LNCAP (cell line): ENCODE results near the gene ACTMAP.

Source experiments
- CTCF ChIP-seq: fragments of 450-650 bp; IDR thresholded peaks from 2 replicates; pipeline ENCODE4 v1.5.1; 2017; ENCODE audit warnings: mild to moderate bottlenecking

Gene ACTMAP

DNA sequence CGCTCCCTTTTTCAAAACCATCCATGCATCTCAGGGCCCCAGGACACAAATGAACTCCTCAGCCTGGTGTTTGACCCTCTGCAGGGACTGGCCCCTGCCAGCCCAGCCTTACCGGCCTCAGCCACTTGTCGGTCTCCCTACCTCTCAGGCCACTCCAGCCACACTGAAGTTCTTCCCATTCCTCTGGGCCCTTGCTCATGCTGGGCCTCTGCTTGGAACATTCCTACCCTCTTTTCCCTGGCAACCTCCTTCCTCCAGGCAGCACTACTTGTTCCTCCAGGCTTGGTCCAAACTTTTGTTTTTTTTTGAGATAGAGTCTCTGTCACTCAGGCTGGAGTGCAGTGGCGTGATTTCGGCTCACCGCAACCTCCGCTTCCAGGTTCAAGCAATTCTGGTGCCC is 41.1 kb upstream of the ACTMAP start:
- TF ChIP-seq CTCF: no peak

GRCh38 chr19:40786060-40787037 is 36.1 kb upstream of the ACTMAP start:
- TF ChIP-seq CTCF: no peak

- no peak for TF ChIP-seq CTCF
Observed at GRCh38 chr19:40785526-40785925, 35.2 kb upstream of the ACTMAP start.

DNA sequence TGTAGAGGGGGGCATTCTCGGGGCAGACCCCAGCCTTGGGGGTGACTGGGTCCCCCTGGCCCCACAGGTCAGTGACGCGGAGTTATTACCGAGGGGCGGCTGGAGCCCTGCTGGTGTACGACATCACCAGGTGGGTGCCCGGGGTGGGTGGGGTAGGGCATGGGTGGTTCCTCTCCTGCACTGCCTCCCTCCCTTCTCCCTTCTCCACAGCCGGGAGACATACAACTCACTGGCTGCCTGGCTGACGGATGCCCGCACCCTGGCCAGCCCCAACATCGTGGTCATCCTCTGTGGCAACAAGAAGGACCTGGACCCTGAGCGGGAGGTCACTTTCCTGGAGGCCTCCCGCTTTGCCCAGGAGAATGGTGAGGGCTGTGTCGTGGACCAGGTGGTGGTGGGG is 33.4 kb upstream of the ACTMAP start:
- TF ChIP-seq CTCF: no peak

DNA sequence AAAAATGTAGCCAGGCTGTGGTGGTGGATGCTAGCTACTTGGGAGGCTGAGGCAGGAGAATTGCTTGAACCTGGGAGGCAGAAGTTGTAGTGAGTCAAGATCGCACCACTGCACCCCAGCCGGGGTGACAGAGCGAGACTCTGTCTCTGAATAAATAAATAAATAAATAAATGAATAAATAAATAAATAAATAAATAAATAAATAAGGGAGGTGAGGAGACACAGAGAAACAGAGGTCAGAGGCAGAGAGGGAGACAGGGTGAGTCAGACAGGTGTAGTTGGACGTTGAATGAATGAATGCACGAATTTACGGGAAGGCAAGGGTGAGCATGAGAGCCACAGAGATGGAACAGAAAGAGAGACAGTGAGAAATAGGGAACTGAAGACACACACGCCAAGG is 30.9 kb upstream of the ACTMAP start:
- no peak for TF ChIP-seq CTCF

DNA sequence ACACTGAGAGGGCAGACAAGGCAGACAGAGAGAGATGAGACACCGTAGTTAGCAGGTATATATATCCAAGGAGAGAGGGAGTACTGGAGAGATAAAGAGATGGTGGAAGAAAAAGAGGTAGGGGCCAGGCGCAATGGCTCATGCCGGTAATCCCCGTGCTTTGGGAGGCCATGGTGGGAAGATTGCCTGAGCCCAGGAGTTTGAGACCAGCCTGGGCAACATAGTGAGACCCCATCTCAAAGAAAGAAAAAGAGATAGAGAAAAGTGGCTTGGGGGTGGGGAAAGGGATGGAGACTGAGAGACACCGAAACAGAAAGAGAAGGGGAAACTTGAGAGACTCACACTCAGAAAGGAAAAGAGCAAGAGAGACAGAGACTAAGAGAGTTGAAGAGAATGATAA is 30.3 kb upstream of the ACTMAP start:
- no peak for TF ChIP-seq CTCF

DNA sequence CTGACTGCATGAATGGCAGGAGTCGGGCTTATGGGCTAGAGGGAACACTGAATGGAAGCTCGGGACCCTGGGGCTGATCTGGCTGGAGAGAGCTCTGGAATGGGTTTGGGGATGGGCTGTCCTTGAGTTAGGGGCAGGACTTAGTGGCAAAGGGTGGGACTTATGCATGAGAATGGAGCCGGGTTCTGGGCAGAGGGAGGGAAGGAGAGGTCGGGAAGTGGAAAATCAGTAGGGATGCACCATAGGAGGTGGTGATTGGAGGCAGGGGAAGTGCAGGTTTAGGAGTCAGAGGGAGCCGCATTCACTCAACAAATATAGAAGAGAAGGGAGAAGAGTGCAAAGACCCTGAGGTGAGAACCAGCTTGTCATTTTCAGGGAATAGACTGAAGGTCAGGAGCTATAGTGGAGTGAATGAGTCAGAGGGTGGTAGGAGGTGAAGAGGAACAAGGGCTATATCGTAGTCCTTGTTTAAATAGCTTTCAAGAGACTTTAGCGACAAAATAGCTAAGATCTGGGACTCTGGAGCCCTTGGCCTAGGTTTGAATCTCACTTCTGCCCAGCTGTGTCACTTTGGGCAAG is 28.5 kb upstream of the ACTMAP start:
- no peak for TF ChIP-seq CTCF
